ENCODE results near the gene TNNC2.

TNNC2 gene

DNA sequence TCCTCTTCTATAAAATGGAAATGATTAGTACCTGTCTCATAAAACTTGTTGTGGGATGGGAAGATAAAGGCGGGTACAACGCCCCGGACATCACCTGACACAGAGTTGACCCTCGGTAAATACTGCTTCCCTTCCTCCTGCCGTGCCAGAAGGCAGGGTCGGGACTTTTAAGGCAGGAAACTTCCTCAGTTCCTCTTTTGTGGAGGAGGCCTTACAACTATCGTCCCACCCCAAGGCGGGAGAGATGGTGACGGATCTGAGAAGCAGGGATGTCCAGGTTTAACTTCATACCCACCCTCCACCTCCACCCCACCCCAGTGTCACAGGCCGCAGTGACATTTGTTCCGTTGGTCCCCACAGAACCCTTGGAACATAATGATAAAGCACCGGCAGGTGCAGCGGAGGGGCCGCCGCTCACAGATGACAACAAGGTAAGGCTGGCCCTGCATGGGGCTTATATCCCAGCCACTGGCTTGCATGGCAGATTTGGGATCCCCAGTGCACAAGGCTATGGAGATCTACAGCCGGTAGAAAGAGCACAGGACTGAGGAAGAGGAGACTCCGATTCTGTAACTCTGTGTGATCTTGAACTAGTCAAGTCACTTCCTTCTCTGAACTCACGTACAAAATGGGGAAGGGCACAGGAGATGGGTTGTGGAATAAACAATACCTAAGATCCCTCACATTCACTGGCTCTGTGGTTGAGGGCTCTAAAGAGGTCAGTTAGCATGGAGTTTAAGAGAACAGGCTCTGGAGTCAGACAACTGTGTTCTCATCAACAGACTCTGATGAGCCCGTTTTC is 34.6 kb downstream of the TNNC2 start:
- FAIRE-seq = no peak
- peak; percentile 13 for DNase-seq (ENCODE audit: insufficient read length, low spot score)
- no peak for TF ChIP-seq PAX5 (IDR thresholded peaks at IDR 0.05; ENCODE audit: insufficient read depth, low read length, severe bottlenecking)
- TF ChIP-seq POLR2AphosphoS5 (IDR thresholded peaks at IDR 0.05; ENCODE audit: low read depth, low read length) = no peak; the same call in 1 of the 2 replicates
- no peak for TF ChIP-seq POU2F2 (IDR thresholded peaks at IDR 0.05; ENCODE audit: low read depth, low read length)
- TF ChIP-seq POLR2A (IDR thresholded peaks at IDR 0.05; ENCODE audit: low read depth, low read length) = no peak
- peak; percentile 91 for TF ChIP-seq SPI1 (IDR thresholded peaks at IDR 0.05; ENCODE audit: low read depth, low read length)
- TF ChIP-seq TAF1 (IDR thresholded peaks at IDR 0.05; ENCODE audit: low read depth, low read length) = no peak

DNA sequence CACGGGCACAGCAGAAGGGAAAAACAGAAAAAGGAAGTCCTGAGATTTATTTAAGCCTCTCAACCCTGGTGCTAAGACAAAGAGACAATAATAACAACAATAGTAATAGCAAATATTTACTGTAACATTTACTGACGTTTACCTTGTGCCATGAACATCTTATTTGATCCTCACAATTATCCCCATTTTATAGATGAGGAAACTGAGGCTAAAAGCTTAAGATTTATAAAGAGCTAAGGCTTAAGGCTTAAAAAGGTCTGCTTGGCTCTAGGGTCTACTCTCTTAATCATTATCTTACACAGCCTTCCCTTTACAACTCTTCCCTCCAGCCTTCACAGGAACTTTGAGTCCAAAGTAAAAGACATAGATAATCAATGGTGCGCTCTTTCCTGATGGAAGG is 38.8 kb downstream of the TNNC2 start:
- DNase-seq (ENCODE audit: insufficient read length, low spot score) = no peak
- no peak for FAIRE-seq
- TF ChIP-seq POU2F2 (IDR thresholded peaks at IDR 0.05; ENCODE audit: low read depth, low read length) (no peak), SPI1 (IDR thresholded peaks at IDR 0.05; ENCODE audit: low read depth, low read length) (no peak), POLR2A (IDR thresholded peaks at IDR 0.05; ENCODE audit: low read depth, low read length) (no peak), POLR2AphosphoS5 (IDR thresholded peaks at IDR 0.05; ENCODE audit: low read depth, low read length) (no peak), PAX5 (IDR thresholded peaks at IDR 0.05; ENCODE audit: insufficient read depth, low read length, severe bottlenecking) (no peak), TAF1 (IDR thresholded peaks at IDR 0.05; ENCODE audit: low read depth, low read length) (no peak)

DNA sequence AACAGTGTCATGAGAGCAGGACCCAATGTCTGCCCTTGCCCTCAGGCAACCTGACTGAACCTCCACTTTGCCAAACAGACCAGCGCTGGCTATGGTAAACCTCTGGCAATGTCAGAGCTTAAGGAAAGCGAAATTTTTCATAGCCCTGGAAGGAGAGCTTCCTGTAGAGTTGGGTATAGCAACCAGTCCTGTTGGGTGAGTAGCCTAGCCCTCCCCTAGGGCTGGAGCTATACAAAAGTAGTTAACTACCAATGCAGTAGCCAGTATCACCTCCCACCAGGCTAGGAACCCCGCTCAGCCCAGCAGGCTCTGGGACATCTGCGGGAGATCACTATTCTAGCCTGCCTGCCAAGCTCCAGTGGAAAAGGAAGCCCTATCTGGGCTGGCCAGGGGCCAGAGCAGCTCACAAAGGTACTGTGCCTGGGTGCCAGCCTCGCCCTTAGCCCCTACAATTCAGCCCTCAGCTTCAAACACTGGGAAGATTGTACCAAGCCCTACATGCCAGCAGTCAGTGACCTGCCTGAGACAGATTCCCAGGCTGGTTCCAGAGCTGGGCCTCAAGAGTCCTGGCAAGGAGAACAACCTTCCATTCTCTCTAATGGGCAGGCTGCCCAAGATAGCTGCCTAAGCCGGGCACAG is 43.3 kb downstream of the TNNC2 start:
- FAIRE-seq (no peak), DNase-seq (ENCODE audit: insufficient read length, low spot score) (no peak)
- TF ChIP-seq POLR2A (IDR thresholded peaks at IDR 0.05; ENCODE audit: low read depth, low read length) (no peak), TAF1 (IDR thresholded peaks at IDR 0.05; ENCODE audit: low read depth, low read length) (no peak), PAX5 (IDR thresholded peaks at IDR 0.05; ENCODE audit: insufficient read depth, low read length, severe bottlenecking) (no peak), POU2F2 (IDR thresholded peaks at IDR 0.05; ENCODE audit: low read depth, low read length) (no peak)

DNA sequence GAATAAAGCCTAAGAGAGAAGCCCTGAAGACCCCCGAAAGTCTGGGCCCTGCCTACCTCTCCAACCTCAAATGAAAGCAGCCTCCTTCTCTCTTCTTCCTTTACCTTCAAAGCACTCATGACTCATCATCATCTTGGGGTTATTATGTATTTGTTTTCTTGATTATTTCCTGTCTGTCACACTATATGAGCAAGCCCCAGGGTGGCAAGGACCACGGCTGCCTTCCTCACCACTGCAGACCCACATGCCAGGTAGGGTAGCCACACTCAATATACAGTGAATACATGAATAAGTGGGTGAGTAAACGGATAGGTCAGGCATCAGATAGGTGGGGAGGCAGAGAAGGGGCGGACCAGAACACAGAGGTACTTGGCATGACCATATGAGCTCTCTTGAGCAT is 44.2 kb downstream of the TNNC2 start:
- DNase-seq (ENCODE audit: insufficient read length, low spot score) (no peak), FAIRE-seq (no peak)
- TF ChIP-seq POLR2AphosphoS5 (IDR thresholded peaks at IDR 0.05; ENCODE audit: low read depth, low read length) (no peak), POLR2A (IDR thresholded peaks at IDR 0.05; ENCODE audit: low read depth, low read length) (no peak), TAF1 (IDR thresholded peaks at IDR 0.05; ENCODE audit: low read depth, low read length) (no peak), POU2F2 (IDR thresholded peaks at IDR 0.05; ENCODE audit: low read depth, low read length) (no peak)

DNA sequence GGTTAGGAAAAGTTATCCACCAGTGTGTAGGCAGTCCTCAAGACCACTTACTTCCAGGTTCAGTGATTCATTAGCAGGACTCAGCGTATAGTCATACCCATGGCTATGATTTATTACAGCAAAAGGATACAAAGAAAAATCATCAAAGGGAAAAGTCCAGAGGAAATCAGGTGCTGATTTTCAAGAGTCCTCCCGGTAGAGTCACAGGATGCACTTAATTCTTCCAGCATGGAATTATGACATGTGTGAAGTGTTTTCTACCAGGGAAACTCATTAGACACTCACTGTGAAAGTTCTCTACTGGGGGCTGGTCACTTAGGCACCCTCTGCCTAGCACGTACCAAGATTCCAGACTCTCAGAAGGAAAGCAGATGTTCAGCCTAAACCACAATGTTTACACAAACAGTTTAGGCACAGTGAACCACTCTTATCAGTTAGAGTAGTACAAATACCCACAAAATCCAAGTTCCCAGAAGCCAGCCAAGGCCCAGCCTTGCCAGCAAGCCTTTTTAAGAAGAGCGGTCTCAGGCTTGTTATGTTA is 45.7 kb downstream of the TNNC2 start:
- DNase-seq (ENCODE audit: insufficient read length, low spot score) = no peak
- no peak for FAIRE-seq
- TF ChIP-seq POU2F2 (IDR thresholded peaks at IDR 0.05; ENCODE audit: low read depth, low read length) (no peak), TAF1 (IDR thresholded peaks at IDR 0.05; ENCODE audit: low read depth, low read length) (no peak), SPI1 (IDR thresholded peaks at IDR 0.05; ENCODE audit: low read depth, low read length) (no peak), POLR2A (IDR thresholded peaks at IDR 0.05; ENCODE audit: low read depth, low read length) (no peak), PAX5 (IDR thresholded peaks at IDR 0.05; ENCODE audit: insufficient read depth, low read length, severe bottlenecking) (no peak)

DNA sequence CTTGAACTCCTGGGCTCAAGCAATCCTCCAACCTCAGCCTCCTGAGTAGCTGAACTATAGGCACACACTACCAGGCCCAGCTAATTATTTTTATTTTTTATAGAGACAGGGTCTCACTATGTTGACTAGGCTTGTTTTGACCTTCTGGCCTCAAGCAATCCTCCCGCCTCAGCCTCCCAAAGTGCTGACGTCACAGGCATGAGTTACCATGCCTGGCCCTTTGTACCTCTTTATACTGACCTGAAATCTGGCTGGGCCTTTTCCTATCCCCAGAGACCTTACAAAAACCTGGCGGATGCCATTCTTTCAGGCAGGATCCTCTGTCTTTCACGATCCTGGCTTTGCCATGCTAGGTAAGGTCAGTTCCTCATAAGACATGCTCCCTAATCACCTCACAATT is 47.0 kb downstream of the TNNC2 start:
- FAIRE-seq = no peak
- DNase-seq (ENCODE audit: insufficient read length, low spot score) = no peak
- TF ChIP-seq POLR2AphosphoS5 (IDR thresholded peaks at IDR 0.05; ENCODE audit: low read depth, low read length) (no peak), PAX5 (IDR thresholded peaks at IDR 0.05; ENCODE audit: insufficient read depth, low read length, severe bottlenecking) (no peak), TAF1 (IDR thresholded peaks at IDR 0.05; ENCODE audit: low read depth, low read length) (no peak), POLR2A (IDR thresholded peaks at IDR 0.05; ENCODE audit: low read depth, low read length) (no peak), POU2F2 (IDR thresholded peaks at IDR 0.05; ENCODE audit: low read depth, low read length) (no peak), SPI1 (IDR thresholded peaks at IDR 0.05; ENCODE audit: low read depth, low read length) (no peak)

DNA sequence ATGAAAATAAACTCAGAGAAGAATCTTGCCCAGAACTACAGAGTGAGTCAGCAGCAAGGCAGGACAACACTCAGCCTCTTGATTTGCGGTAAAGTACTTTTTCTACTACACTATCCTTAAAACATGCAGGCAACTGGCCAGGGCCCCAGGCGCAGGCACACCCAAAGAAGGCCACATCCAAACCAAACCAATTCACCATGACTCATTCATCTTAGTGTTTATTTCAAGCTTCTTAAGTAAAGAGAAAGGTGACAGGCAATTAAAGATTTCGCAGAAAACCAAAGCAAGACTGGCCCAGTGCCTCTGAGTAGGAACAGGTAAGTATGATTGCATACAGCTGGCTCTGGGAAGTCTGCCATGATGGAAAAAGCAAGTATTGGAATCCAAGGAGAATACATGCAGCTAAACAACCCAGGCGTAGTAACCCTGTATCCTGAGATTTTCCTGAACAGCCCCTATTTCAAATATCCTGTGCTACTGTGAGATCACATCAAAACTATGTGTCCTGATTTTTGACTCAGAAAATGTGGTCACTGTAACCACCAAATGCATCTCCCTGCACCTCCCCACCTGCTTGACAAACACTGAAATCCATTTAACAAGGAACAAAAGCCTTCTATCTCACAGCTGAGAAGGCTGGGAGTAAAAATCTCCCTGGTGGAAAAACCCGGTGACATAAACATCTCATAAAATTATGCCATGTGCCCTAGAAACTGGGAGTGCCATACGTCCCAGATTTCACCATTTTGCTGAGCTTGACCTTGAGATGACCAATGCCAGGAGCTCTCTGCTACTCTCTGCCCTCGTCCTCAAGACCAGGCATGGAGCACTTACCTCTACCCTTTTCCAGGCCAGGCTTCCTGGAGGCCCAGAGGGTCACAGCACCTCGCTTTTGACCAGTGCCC is 47.8 kb downstream of the TNNC2 start:
- FAIRE-seq (no peak), DNase-seq (ENCODE audit: insufficient read length, low spot score) (no peak)
- TF ChIP-seq POLR2AphosphoS5 (IDR thresholded peaks at IDR 0.05; ENCODE audit: low read depth, low read length) = no peak
- no peak for TF ChIP-seq SPI1 (IDR thresholded peaks at IDR 0.05; ENCODE audit: low read depth, low read length)
- TF ChIP-seq PAX5 (IDR thresholded peaks at IDR 0.05; ENCODE audit: insufficient read depth, low read length, severe bottlenecking) = no peak
- TF ChIP-seq TAF1 (IDR thresholded peaks at IDR 0.05; ENCODE audit: low read depth, low read length) = no peak
- TF ChIP-seq POLR2A (IDR thresholded peaks at IDR 0.05; ENCODE audit: low read depth, low read length) = no peak
- no peak for TF ChIP-seq POU2F2 (IDR thresholded peaks at IDR 0.05; ENCODE audit: low read depth, low read length)

DNA sequence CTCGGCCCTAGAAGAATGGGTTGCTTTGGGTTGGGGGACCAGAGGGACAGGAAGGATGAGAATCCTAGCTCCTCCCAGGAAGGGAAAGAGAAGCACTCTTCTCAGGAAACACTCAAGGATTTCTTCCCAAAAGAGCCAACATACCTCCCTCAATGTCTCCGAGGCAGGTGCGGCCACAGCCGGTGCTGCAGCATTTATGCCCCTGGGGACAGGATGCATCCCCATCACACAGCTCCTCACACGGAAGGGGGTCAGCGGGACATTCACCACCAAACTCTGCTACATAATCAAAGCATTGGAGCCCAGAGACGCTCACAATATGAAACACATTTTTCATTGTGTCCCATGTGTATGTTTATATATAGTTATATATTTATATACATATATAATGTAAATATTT is 50.2 kb downstream of the TNNC2 start:
- DNase-seq (ENCODE audit: insufficient read length, low spot score) = no peak
- no peak for FAIRE-seq
- TF ChIP-seq POU2F2 (IDR thresholded peaks at IDR 0.05; ENCODE audit: low read depth, low read length) (no peak), PAX5 (IDR thresholded peaks at IDR 0.05; ENCODE audit: insufficient read depth, low read length, severe bottlenecking) (no peak), POLR2A (IDR thresholded peaks at IDR 0.05; ENCODE audit: low read depth, low read length) (no peak), TAF1 (IDR thresholded peaks at IDR 0.05; ENCODE audit: low read depth, low read length) (no peak), POLR2AphosphoS5 (IDR thresholded peaks at IDR 0.05; ENCODE audit: low read depth, low read length) (no peak), SPI1 (IDR thresholded peaks at IDR 0.05; ENCODE audit: low read depth, low read length) (no peak)

DNA sequence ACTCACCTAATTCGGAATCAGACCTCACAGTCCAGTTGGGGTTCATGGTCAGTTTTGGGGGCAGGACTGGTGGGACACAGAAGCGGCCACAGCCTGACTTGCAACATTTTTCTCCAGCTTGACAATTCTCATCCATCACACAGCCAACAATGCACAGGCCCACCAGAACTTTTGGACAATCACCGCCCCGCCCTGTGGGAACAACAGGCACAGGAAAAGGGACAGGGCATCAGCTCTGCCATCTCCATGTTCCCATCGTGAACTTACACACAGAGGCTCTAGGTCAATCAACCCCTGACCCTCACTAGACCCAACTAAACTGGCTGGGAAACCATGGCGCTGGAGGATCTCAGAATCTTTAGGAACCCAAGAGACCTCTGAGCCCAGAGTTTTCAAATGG is 51.7 kb downstream of the TNNC2 start:
- TF ChIP-seq POLR2AphosphoS5 (IDR thresholded peaks at IDR 0.05; ENCODE audit: low read depth, low read length) = no peak
- no peak for TF ChIP-seq PAX5 (IDR thresholded peaks at IDR 0.05; ENCODE audit: insufficient read depth, low read length, severe bottlenecking)
- TF ChIP-seq POLR2A (IDR thresholded peaks at IDR 0.05; ENCODE audit: low read depth, low read length) = no peak
- TF ChIP-seq SPI1 (IDR thresholded peaks at IDR 0.05; ENCODE audit: low read depth, low read length) = no peak
- no peak for TF ChIP-seq TAF1 (IDR thresholded peaks at IDR 0.05; ENCODE audit: low read depth, low read length)
- no peak for TF ChIP-seq POU2F2 (IDR thresholded peaks at IDR 0.05; ENCODE audit: low read depth, low read length)
- DNase-seq (ENCODE audit: insufficient read length, low spot score) (no peak), FAIRE-seq (no peak)

Data from GM12891 (cell line).